SK-N-MC (cell line): Measurements from ENCODE around the gene AFF1.

Experiments used
- DNase-seq: peaks from one replicate; pipeline ENCODE4 v3.0.0-alpha.2; 2011; ENCODE audit warnings: low read depth, low spot score
- H3K27ac ChIP-seq: fragments of 200-600 bp; sonication (generic); 2 replicates; pipeline ENCODE4 v1.5.1; 2016; ENCODE audit warnings: mixed run types
- H3K36me3 ChIP-seq: fragments of 200-600 bp; sonication (generic); 2 replicates; pipeline ENCODE4 v1.6.1; 2017; ENCODE audit warnings: antibody characterized with exemption, low read length, mixed read lengths; ENCODE audit not compliant: insufficient read depth
- H3K4me3 ChIP-seq: fragments of 200-600 bp; sonication (generic); 2 replicates; pipeline ENCODE4 v1.5.1; 2016
- H3K9ac ChIP-seq: fragments of 200-600 bp; sonication (generic); 2 replicates; pipeline ENCODE4 v1.8.0; 2017; ENCODE audit warnings: mixed run types, mixed read lengths; ENCODE audit not compliant: insufficient read length
- H3K9me3 ChIP-seq: fragments of 200-600 bp; sonication (generic); 2 replicates; pipeline ENCODE4 v1.6.1; 2017; ENCODE audit warnings: low read depth, mild to moderate bottlenecking, antibody characterized with exemption, low read length, moderate library complexity, mixed read lengths
- EZH2 ChIP-seq: fragments of 200-600 bp; sonication (generic); IDR thresholded peaks from one replicate; pipeline ENCODE4 v1.6.1; 2017; ENCODE audit warnings: antibody characterized with exemption
- FOXP2 ChIP-seq: optimal IDR thresholded peaks from 2 replicates; pipeline ENCODE3; 2011; ENCODE audit warnings: mild to moderate bottlenecking, moderate library complexity; ENCODE audit not compliant: insufficient read depth; ENCODE audit errors: extremely low read length, control extremely low read depth
- POLR2AphosphoS5 ChIP-seq: IDR thresholded peaks from 2 replicates; pipeline ENCODE4 v1.6.1; 2012; ENCODE audit warnings: mild to moderate bottlenecking, low read depth, low read length, borderline replicate concordance

Gene AFF1

GRCh38 chr4:86950831-86951525 lies 16.2 kb downstream of the AFF1 start:
- H3K27ac ChIP-seq = peak overlapping the region; percentile 27
- 0 out of 2 replicates have a peak, but pooled peaks cover 4% of the 10 kb centered on the region for H3K36me3 ChIP-seq
- TF ChIP-seq EZH2 = no peak
- TF ChIP-seq POLR2AphosphoS5 = no peak
- no peak for TF ChIP-seq FOXP2
- H3K9ac ChIP-seq = no peak overlapping the region
- H3K4me3 ChIP-seq = no peak overlapping the region
- H3K9me3 ChIP-seq = no peaks in the 10 kb centered on the region
- no peak for DNase-seq

GRCh38 chr4:86955888-86956451 lies 21.2 kb downstream of the AFF1 start:
- TF ChIP-seq POLR2AphosphoS5 = no peak
- H3K9me3 ChIP-seq = no peaks in the 10 kb centered on the region
- no peak overlapping the region for H3K4me3 ChIP-seq
- no peak overlapping the region for H3K27ac ChIP-seq
- DNase-seq = no peak
- no peak overlapping the region for H3K9ac ChIP-seq
- H3K36me3 ChIP-seq = peaks cover 7% of the 10 kb centered on the region; the same call in 1 of the 2 replicates

GRCh38 chr4:86957215-86957614 lies 22.4 kb downstream of the AFF1 start:
- no peak for DNase-seq
- no peak overlapping the region for H3K4me3 ChIP-seq
- TF ChIP-seq FOXP2 (no peak), POLR2AphosphoS5 (no peak), EZH2 (no peak)
- H3K27ac ChIP-seq = no peak overlapping the region; the same call in 1 of the 2 replicates
- H3K9ac ChIP-seq = no peak overlapping the region
- no peaks in the 10 kb centered on the region for H3K9me3 ChIP-seq
- H3K36me3 ChIP-seq = peaks cover 7% of the 10 kb centered on the region; the same call in 1 of the 2 replicates

GRCh38 chr4:86959588-86960500 lies 25.0 kb downstream of the AFF1 start:
- Histone ChIP-seq H3K36me3 (peaks cover 7% of the 10 kb centered on the region; the same call in 1 of the 2 replicates), H3K27ac (peak overlapping the region; percentile 98), H3K9ac (peak overlapping the region; percentile 69), H3K9me3 (no peaks in the 10 kb centered on the region), H3K4me3 (peak overlapping the region; percentile 73)
- DNase-seq = no peak
- TF ChIP-seq POLR2AphosphoS5 (no peak), EZH2 (no peak), FOXP2 (no peak)

GRCh38 chr4:86960557-86960961 lies 25.7 kb downstream of the AFF1 start:
- Histone ChIP-seq H3K27ac (peak overlapping the region; percentile 98), H3K36me3 (peaks cover 3% of the 10 kb centered on the region; the same call in 1 of the 2 replicates), H3K9me3 (no peaks in the 10 kb centered on the region), H3K4me3 (peak overlapping the region; percentile 73), H3K9ac (peak overlapping the region; percentile 69)
- no peak for DNase-seq
- TF ChIP-seq POLR2AphosphoS5 (no peak), EZH2 (no peak), FOXP2 (no peak)

- peak overlapping the region; percentile 98 for H3K27ac ChIP-seq
- no peak for TF ChIP-seq EZH2
- no peak for TF ChIP-seq POLR2AphosphoS5
- no peak for TF ChIP-seq FOXP2
- peak overlapping the region; percentile 73 for H3K4me3 ChIP-seq
- peak overlapping the region; percentile 69 for H3K9ac ChIP-seq
- no peaks in the 10 kb centered on the region for H3K9me3 ChIP-seq
- H3K36me3 ChIP-seq = peaks cover 3% of the 10 kb centered on the region; the same call in 1 of the 2 replicates
- no peak for DNase-seq
These were observed 26.3 kb downstream of the AFF1 start for GRCh38 chr4:86961116-86961515.

GRCh38 chr4:86961605-86962295 lies 26.9 kb downstream of the AFF1 start:
- Histone ChIP-seq H3K9me3 (no peaks in the 10 kb centered on the region), H3K36me3 (no peaks in the 10 kb centered on the region; the same call in 1 of the 2 replicates), H3K9ac (peak overlapping the region; percentile 69), H3K4me3 (peak overlapping the region; percentile 73), H3K27ac (peak overlapping the region; percentile 98)
- no peak for DNase-seq
- TF ChIP-seq FOXP2 (no peak), POLR2AphosphoS5 (peak; percentile 37; the same call in 1 of the 2 replicates)
